ENCODE data around the gene CMSS1. TPM values are rescaled to one million over a fixed set of nuclear protein-coding genes. Genes with fewer than 3 reads are reported as not detected.
A peak's percentile ranks its signal among the peaks of the same experiment; 100 is the strongest.

Gene CMSS1
- total RNA-seq (2021; ENCODE audit: unreplicated experiment) (64.1 TPM), Bru-seq, nascent RNA (percentile 82 among the genes with signal in this experiment), BruChase-seq, experiment 1, labeled RNA remaining after a 6-hour chase (percentile 61 among the genes with signal in this experiment), BruChase-seq, experiment 2, labeled RNA remaining after a 2-hour chase (percentile 66 among the genes with signal in this experiment)
- polyA plus RNA-seq (2012), result 30.5 and 32.7 TPM in 2 replicates
- long read RNA-seq, partial matches to known transcripts, result 12 of 19 reads
- long read RNA-seq, other reads (novel, unspliced or antisense), result 7 of 19 reads

DNA sequence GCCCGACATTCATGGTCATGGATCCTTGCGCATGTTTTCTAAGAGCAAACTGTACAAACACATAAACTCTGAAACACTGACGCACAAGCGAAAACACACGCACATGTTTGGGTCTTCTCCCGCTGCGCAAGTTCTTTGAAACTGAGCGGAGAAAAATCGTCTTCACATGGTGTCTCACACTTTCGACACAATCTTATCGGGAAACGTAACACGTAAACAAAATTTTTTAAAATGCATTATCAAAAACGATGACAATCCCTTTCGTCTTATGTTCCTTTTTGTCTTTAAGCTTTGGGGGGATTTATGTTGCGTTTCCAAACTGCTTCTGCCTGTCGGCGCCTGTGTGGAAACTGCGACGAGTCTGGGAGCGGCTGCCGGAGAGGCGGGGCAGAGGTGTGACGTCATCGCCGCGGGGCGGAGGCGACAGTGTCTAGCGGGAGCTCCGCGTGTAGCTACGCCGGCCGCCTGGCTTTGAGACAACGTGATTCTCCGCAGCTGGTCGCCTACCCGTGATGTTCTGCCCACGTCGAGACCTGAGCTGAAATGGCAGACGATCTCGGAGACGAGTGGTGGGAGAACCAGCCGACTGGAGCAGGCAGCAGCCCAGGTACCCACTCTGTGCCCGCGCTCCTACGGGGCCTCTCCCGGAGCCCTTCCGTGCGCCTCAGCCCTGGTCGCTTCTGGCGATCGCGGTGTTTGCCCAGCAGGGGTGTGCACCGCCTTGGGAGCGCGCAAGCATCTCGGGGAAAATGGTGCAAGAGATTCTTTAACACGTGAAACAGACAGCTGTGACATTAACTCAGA is at the start of gene CMSS1:
Gene CMSS1, plus strand, starts transcription at position 426 of the 804 bp plus-strand sequence.
- Histone ChIP-seq H3K79me2 (ENCODE audit: insufficient read depth, low read length) (peaks cover 35% of the 10 kb centered on the region), H3K4me1 (ENCODE audit: control insufficient read depth in 1 of 2, insufficient read depth in 2 of 2, low read length in 2 of 2) (peaks cover 5 to 17% of the 10 kb centered on the region in 2 experiments; a peak in 2 of 4 replicates), H3K27ac (ENCODE audit: low read depth, low read length) (peak within 1 kb of the TSS; percentile 44), H3K4me2 (ENCODE audit: low read length) (peak within 1 kb of the TSS; percentile 90), H3K4me3 (replicated peaks in 1 of 2; ENCODE audit: low read depth in 1 of 2, low read length in 2 of 2) (peak within 1 kb of the TSS; percentile 65 to 74), H3K27me3 (ENCODE audit: insufficient read depth, low read length) (no peaks in the 10 kb centered on the region), H3K36me3 (ENCODE audit: control insufficient read depth in 1 of 2, insufficient read depth in 2 of 2, low read length in 2 of 2) (no peaks in the 10 kb centered on the region), H2AFZ (ENCODE audit: low read depth, low read length, poor library complexity, severe bottlenecking) (peak within 1 kb of the TSS; percentile 27), H3K9ac (ENCODE audit: low read length) (peak within 1 kb of the TSS; percentile 70), H4K20me1 (ENCODE audit: insufficient read depth) (no peaks in the 10 kb centered on the region), H3K9me3 (ENCODE audit: control insufficient read depth in 1 of 2, insufficient read depth in 1 of 2, low read depth in 1 of 2, low read length in 2 of 2) (no peaks in the 10 kb centered on the region), H3K9me2 (ENCODE audit: insufficient read depth) (no peaks in the 10 kb centered on the region)
- TF ChIP-seq POLR2A (IDR thresholded peaks at IDR 0.05; ENCODE audit: borderline replicate concordance, extremely low read depth, insufficient read depth, insufficient read length) (peak; percentile 51), EZH2phosphoT487 (IDR thresholded peaks at IDR 0.05; ENCODE audit: borderline replicate concordance) (no peak), TCF7L2 (IDR thresholded peaks at IDR 0.05; ENCODE audit: borderline replicate concordance, extremely low read depth, insufficient read depth, insufficient read length) (peak; percentile 68), ZNF274 (IDR thresholded peaks at IDR 0.05; ENCODE audit: low read depth, low read length) (no peak), ELF1 (IDR thresholded peaks at IDR 0.05; ENCODE audit: borderline replicate concordance, low read depth) (peak; percentile 22; the same call in 1 of the 2 replicates), SP1 (IDR thresholded peaks at IDR 0.05; ENCODE audit: low read depth) (peak; percentile 77), ATF3 (IDR thresholded peaks at IDR 0.05) (0 out of 2 replicates have a peak, but pooled peaks have one; percentile 5), YY1 (IDR thresholded peaks at IDR 0.05; ENCODE audit: extremely low read depth, insufficient replicate concordance, low read depth, low read length) (peak; percentile 44), JUND (IDR thresholded peaks at IDR 0.05) (peak; percentile 47), ZFX (IDR thresholded peaks at IDR 0.05) (peak; percentile 38; the same call in 1 of the 2 replicates), SRF (IDR thresholded peaks at IDR 0.05; ENCODE audit: low read depth) (no peak; the same call in 1 of the 2 replicates), SIN3A (IDR thresholded peaks at IDR 0.05; ENCODE audit: low read depth) (peak; percentile 96), EGR1 (IDR thresholded peaks at IDR 0.05; ENCODE audit: low read depth) (peak; percentile 27; the same call in 1 of the 2 replicates), CBX3 (IDR thresholded peaks at IDR 0.05; ENCODE audit: low read depth) (peak; percentile 88), POLR2AphosphoS5 (IDR thresholded peaks at IDR 0.05; ENCODE audit: low read depth, low read length) (peak; percentile 90), FOSL1 (IDR thresholded peaks at IDR 0.05; ENCODE audit: low read depth) (peak; percentile 41), CEBPB (IDR thresholded peaks at IDR 0.05; ENCODE audit: low read depth) (peak; percentile 43; the same call in 1 of the 2 replicates)
- TF ChIP-seq, protein P1, sequence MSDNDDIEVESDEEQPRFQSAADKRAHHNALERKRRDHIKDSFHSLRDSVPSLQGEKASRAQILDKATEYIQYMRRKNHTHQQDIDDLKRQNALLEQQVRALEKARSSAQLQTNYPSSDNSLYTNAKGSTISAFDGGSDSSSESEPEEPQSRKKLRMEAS (IDR thresholded peaks at IDR 0.05), result peak; percentile 96
- TF ChIP-seq, protein P2, sequence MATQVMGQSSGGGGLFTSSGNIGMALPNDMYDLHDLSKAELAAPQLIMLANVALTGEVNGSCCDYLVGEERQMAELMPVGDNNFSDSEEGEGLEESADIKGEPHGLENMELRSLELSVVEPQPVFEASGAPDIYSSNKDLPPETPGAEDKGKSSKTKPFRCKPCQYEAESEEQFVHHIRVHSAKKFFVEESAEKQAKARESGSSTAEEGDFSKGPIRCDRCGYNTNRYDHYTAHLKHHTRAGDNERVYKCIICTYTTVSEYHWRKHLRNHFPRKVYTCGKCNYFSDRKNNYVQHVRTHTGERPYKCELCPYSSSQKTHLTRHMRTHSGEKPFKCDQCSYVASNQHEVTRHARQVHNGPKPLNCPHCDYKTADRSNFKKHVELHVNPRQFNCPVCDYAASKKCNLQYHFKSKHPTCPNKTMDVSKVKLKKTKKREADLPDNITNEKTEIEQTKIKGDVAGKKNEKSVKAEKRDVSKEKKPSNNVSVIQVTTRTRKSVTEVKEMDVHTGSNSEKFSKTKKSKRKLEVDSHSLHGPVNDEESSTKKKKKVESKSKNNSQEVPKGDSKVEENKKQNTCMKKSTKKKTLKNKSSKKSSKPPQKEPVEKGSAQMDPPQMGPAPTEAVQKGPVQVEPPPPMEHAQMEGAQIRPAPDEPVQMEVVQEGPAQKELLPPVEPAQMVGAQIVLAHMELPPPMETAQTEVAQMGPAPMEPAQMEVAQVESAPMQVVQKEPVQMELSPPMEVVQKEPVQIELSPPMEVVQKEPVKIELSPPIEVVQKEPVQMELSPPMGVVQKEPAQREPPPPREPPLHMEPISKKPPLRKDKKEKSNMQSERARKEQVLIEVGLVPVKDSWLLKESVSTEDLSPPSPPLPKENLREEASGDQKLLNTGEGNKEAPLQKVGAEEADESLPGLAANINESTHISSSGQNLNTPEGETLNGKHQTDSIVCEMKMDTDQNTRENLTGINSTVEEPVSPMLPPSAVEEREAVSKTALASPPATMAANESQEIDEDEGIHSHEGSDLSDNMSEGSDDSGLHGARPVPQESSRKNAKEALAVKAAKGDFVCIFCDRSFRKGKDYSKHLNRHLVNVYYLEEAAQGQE (IDR thresholded peaks at IDR 0.05; ENCODE audit: low read depth), result no peak
- DNase-seq (ENCODE audit: low read depth, low spot score), result peak; percentile 83
- intact Hi-C loops (cut with micrococcal nuclease), result no loop called here
- ChIA-PET CTCF (interaction anchor here (1.2 to 1.3 kb wide), 2 partner anchors 9 to 14 kb away, joined by 4 to 5 read pairs; no protein-coding TSS in a partner anchor), RAD21 (ENCODE audit: low non-redundant PET in 1 of 2, low total read pairs in 2 of 2, uncharacterized antibody in 2 of 2, unreplicated experiment in 2 of 2) (interaction anchor here in 1 of 2 experiments (0.6 kb wide), 1 partner anchor 445 kb away, joined by 4 read pairs; no protein-coding TSS in a partner anchor), POLR2A (interaction anchor here (1.0 kb wide), 1 partner anchor 8 kb away, joined by 3 read pairs; no protein-coding TSS in a partner anchor)
- BruUV-seq (replicated peaks), result TSS peak; percentile 63
- ATAC-seq, result peak; percentile 95
